Aorta (tissue), 5 donors: ENCODE measurements around the gene COBL. TPM values are rescaled to one million over a fixed set of nuclear protein-coding genes. Genes with fewer than 3 reads are reported as not detected.

Experiments
- ATAC-seq: fragments of 200-7000 bp; cut with Tn5 transposase; one replicate; pipeline ENCODE4 v1.9.1; 2022; ENCODE audit warnings: moderate library complexity; ENCODE audit not compliant: low FRiP score
- DNase-seq, 2 donors: peaks; one replicate each; pipeline ENCODE4 v3.0.0-alpha.2; 2020
- H3K27ac ChIP-seq, 2 donors: one replicate each; pipeline ENCODE4 v1.5.1; 2013; ENCODE audit warnings: low read length in 2 of 2, mild to moderate bottlenecking in 2 of 2, moderate library complexity in 2 of 2, control low read depth in 1 of 2, inconsistent platforms in 1 of 2, low read depth in 1 of 2
- H3K27me3 ChIP-seq, 2 donors: one replicate each; pipeline ENCODE4 v1.6.1; 2013; ENCODE audit warnings: control low read depth in 1 of 2, low read length in 1 of 2, mild to moderate bottlenecking in 1 of 2, moderate library complexity in 1 of 2; ENCODE audit not compliant: insufficient read depth in 2 of 2, control insufficient read depth in 1 of 2
- H3K36me3 ChIP-seq, 2 donors: one replicate each; pipeline ENCODE4 v1.6.1; 2013; ENCODE audit warnings: control low read depth in 1 of 2, low read length in 1 of 2, mild to moderate bottlenecking in 1 of 2; ENCODE audit not compliant: insufficient read depth in 2 of 2, control insufficient read depth in 1 of 2
- H3K4me1 ChIP-seq, 2 donors: one replicate each; pipeline ENCODE4 v1.6.1; 2013; ENCODE audit warnings: low read length in 2 of 2, control low read depth in 1 of 2, mild to moderate bottlenecking in 1 of 2, moderate library complexity in 1 of 2; ENCODE audit not compliant: insufficient read depth in 2 of 2, control insufficient read depth in 1 of 2
- H3K4me3 ChIP-seq, 2 donors: one replicate each; pipeline ENCODE4 v1.5.1; 2013; ENCODE audit warnings: low read length in 2 of 2, control low read depth in 1 of 2, mild to moderate bottlenecking in 1 of 2
- H3K9me3 ChIP-seq: one replicate; pipeline ENCODE4 v1.6.1; 2013; ENCODE audit warnings: mild to moderate bottlenecking, low read length; ENCODE audit not compliant: control insufficient read depth
- WGBS, 2 donors: extraction: QIAGEN DNeasy Blood & Tissue Kit; methylation state at CpG; one replicate each; pipeline ENCODE4 v1.1.7; 2013; 5-methylcytosine and 5-hydroxymethylcytosine counted together
- intact Hi-C, 2 donors: fragments of 100-400 bp; cut with DNase I; formaldehyde crosslinking; loops; one replicate each; pipeline versions ENCODE4 v1.14.2 to v1.15.0; 2022
- polyA plus RNA-seq, 2 donors: library from polyadenylated mRNA; stranded (reverse); fragments of 200-250 nt; gene quantifications; one replicate each; pipeline ENCODE4 v1.2.3, GENCODE V29; 2013
- total RNA-seq, 2 donors: library from RNA; stranded (reverse); fragmentation: NEBNext Ultra II Directional; extraction: Animal tissue kit (Norgen Biotek cat#: 25700); gene quantifications; one replicate each; pipeline ENCODE4 v1.2.1, GENCODE V29; 2021
- donor health status: healthy with polysubstance abuse.
- donor health status: Bipolar disorder and iron deficiency.
- donor health status: DM: no; HTN: no; CAD: no.
- donor health status: DM: no; HTN: no; CAD: no.
- donor health status: DM: yes; HTN: yes; CAD: no.

COBL gene
- total and polyA plus RNA-seq, 4 donors: 0.31 to 5.3 (median 1.1) TPM

GRCh38 chr7:51077316-51077986, 239.2 kb downstream of the COBL start:
- WGBS, 2 donors: 84% methylated on average over 3 of the region's 3 CpGs
- no peak for DNase-seq

GRCh38 chr7:51075681-51076580, 240.7 kb downstream of the COBL start:
- intact Hi-C loops: no loop called here
- H3K4me1 ChIP-seq: no peaks in the 10 kb centered on the region
- no peak overlapping the region for H3K27ac ChIP-seq
- no peaks in the 10 kb centered on the region for H3K36me3 ChIP-seq
- no peak overlapping the region for H3K4me3 ChIP-seq
- no peaks in the 10 kb centered on the region for H3K9me3 ChIP-seq
- DNase-seq: no peak
- 81% methylated on average over 11 of the region's 11 CpGs for WGBS, 2 donors
- no peak for ATAC-seq
- H3K27me3 ChIP-seq: no peaks in the 10 kb centered on the region

More at GRCh38 chr7:51077316-51077986, 239.2 kb downstream of the COBL start:
- ATAC-seq: no peak
- Histone ChIP-seq H3K36me3 (no peaks in the 10 kb centered on the region), H3K4me3 (no peak overlapping the region), H3K27ac (no peak overlapping the region), H3K27me3 (no peaks in the 10 kb centered on the region), H3K4me1 (no peaks in the 10 kb centered on the region), H3K9me3 (no peaks in the 10 kb centered on the region)
- intact Hi-C loops: no loop called here

- DNase-seq: no peak
- Histone ChIP-seq H3K27ac (no peak overlapping the region), H3K4me1 (no peaks in the 10 kb centered on the region), H3K27me3 (no peaks in the 10 kb centered on the region), H3K4me3 (no peak overlapping the region), H3K36me3 (no peaks in the 10 kb centered on the region), H3K9me3 (no peaks in the 10 kb centered on the region)
- ATAC-seq: no peak
- intact Hi-C loops: no loop called here
- 61 to 72% methylated on average over 8 of the region's 8 CpGs for WGBS, 2 donors
These were observed 243.4 kb downstream of the COBL start for GRCh38 chr7:51073171-51073570.

- 96 to 97% methylated on average over 2 of the region's 2 CpGs for WGBS, 2 donors
- intact Hi-C loops: no loop called here
- no peaks in the 10 kb centered on the region for H3K4me1 ChIP-seq
- no peak for DNase-seq
- ATAC-seq: no peak
- H3K27ac ChIP-seq: no peak overlapping the region
- no peaks in the 10 kb centered on the region for H3K9me3 ChIP-seq
- no peaks in the 10 kb centered on the region for H3K27me3 ChIP-seq
- H3K36me3 ChIP-seq: no peaks in the 10 kb centered on the region
- H3K4me3 ChIP-seq: no peak overlapping the region
These were observed 244.3 kb downstream of the COBL start for GRCh38 chr7:51072281-51072680.

GRCh38 chr7:51071427-51071826, 245.2 kb downstream of the COBL start:
- Histone ChIP-seq H3K4me1 (no peaks in the 10 kb centered on the region), H3K9me3 (no peaks in the 10 kb centered on the region), H3K4me3 (no peak overlapping the region), H3K27me3 (no peaks in the 10 kb centered on the region), H3K36me3 (no peaks in the 10 kb centered on the region), H3K27ac (no peak overlapping the region)
- DNase-seq: no peak
- 96 to 98% methylated on average over 2 of the region's 2 CpGs for WGBS, 2 donors
- intact Hi-C loops: no loop called here
- no peak for ATAC-seq

- H3K9me3 ChIP-seq: no peaks in the 10 kb centered on the region
- H3K27me3 ChIP-seq: no peaks in the 10 kb centered on the region
- H3K27ac ChIP-seq: no peak overlapping the region
- intact Hi-C loops: no loop called here
- ATAC-seq (no peak), DNase-seq (no peak)
- no peaks in the 10 kb centered on the region for H3K4me1 ChIP-seq
- no peaks in the 10 kb centered on the region for H3K36me3 ChIP-seq
- no peak overlapping the region for H3K4me3 ChIP-seq
- 71 to 77% methylated on average over 3 of the region's 3 CpGs for WGBS, 2 donors
These were observed 246.5 kb downstream of the COBL start for GRCh38 chr7:51070151-51070550.

- Histone ChIP-seq H3K27ac (no peak overlapping the region), H3K27me3 (no peaks in the 10 kb centered on the region), H3K4me1 (no peaks in the 10 kb centered on the region), H3K9me3 (no peaks in the 10 kb centered on the region), H3K4me3 (no peak overlapping the region), H3K36me3 (no peaks in the 10 kb centered on the region)
- WGBS, 2 donors: 52 to 61% methylated on average over 5 of the region's 5 CpGs
- DNase-seq (no peak), ATAC-seq (no peak)
- intact Hi-C loops: loop anchor here (10.0 kb wide), 3 partner anchors 275 to 605 kb away; no protein-coding TSS in a partner anchor
These were observed 247.1 kb downstream of the COBL start for GRCh38 chr7:51069411-51070083.

GRCh38 chr7:51068401-51068800, 248.2 kb downstream of the COBL start:
- Histone ChIP-seq H3K36me3 (no peaks in the 10 kb centered on the region), H3K4me3 (no peak overlapping the region), H3K27me3 (no peaks in the 10 kb centered on the region), H3K4me1 (no peaks in the 10 kb centered on the region), H3K27ac (no peak overlapping the region), H3K9me3 (no peaks in the 10 kb centered on the region)
- DNase-seq (no peak), ATAC-seq (no peak)
- intact Hi-C loops: loop anchor here (10.0 kb wide), 3 partner anchors 274 to 604 kb away; no protein-coding TSS in a partner anchor
- WGBS, 2 donors: 81 to 90% methylated on average over 4 of the region's 4 CpGs
